ENCODE data around the gene ZNF697.

ZNF697 gene

GRCh38 chr1:119683893-119684292, 35.8 kb upstream of the ZNF697 start:
- no peak overlapping the region for H3K4me3 ChIP-seq (replicated peaks; ENCODE audit: low read depth, low read length)
- no peak for DNase-seq (ENCODE audit: low read depth)
- TF ChIP-seq, protein P1, sequence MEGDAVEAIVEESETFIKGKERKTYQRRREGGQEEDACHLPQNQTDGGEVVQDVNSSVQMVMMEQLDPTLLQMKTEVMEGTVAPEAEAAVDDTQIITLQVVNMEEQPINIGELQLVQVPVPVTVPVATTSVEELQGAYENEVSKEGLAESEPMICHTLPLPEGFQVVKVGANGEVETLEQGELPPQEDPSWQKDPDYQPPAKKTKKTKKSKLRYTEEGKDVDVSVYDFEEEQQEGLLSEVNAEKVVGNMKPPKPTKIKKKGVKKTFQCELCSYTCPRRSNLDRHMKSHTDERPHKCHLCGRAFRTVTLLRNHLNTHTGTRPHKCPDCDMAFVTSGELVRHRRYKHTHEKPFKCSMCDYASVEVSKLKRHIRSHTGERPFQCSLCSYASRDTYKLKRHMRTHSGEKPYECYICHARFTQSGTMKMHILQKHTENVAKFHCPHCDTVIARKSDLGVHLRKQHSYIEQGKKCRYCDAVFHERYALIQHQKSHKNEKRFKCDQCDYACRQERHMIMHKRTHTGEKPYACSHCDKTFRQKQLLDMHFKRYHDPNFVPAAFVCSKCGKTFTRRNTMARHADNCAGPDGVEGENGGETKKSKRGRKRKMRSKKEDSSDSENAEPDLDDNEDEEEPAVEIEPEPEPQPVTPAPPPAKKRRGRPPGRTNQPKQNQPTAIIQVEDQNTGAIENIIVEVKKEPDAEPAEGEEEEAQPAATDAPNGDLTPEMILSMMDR (IDR thresholded peaks at IDR 0.05; ENCODE audit: low read length, missing control alignments) = no peak

GRCh38 chr1:119682141-119682540, 34.1 kb upstream of the ZNF697 start:
- H3K4me3 ChIP-seq (replicated peaks; ENCODE audit: low read depth, low read length) = no peak overlapping the region
- TF ChIP-seq, protein P1 (IDR thresholded peaks at IDR 0.05; ENCODE audit: low read length, missing control alignments) = no peak
- no peak for DNase-seq (ENCODE audit: low read depth)

DNA sequence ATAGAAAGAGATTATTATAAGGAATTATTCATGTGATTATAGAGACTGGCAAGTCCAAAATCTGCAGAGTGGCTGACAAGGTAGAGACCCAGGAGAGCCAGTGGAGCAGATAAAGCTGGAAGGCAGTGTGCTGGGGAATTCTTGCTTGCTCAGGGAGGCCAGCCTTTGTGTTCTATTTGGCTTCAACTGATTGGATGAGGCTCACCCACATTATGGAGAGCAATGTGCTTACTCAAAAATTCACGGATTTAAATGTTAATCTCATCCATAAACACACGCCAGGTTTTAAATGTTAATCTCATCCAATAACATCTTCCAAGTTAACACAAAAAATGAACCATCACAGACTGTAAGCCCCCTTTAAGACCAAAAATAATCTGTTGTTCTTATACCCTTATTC, 33.5 kb upstream of the ZNF697 start:
- no peak for DNase-seq (ENCODE audit: low read depth)
- H3K4me3 ChIP-seq (replicated peaks; ENCODE audit: low read depth, low read length) = no peak overlapping the region
- TF ChIP-seq, protein P1 (IDR thresholded peaks at IDR 0.05; ENCODE audit: low read length, missing control alignments) = no peak

- TF ChIP-seq, protein P1 (IDR thresholded peaks at IDR 0.05; ENCODE audit: low read length, missing control alignments) = no peak
- H3K4me3 ChIP-seq (replicated peaks; ENCODE audit: low read depth, low read length) = no peak overlapping the region
- no peak for DNase-seq (ENCODE audit: low read depth)
These were observed 32.7 kb upstream of the ZNF697 start for GRCh38 chr1:119680723-119681122.

DNA sequence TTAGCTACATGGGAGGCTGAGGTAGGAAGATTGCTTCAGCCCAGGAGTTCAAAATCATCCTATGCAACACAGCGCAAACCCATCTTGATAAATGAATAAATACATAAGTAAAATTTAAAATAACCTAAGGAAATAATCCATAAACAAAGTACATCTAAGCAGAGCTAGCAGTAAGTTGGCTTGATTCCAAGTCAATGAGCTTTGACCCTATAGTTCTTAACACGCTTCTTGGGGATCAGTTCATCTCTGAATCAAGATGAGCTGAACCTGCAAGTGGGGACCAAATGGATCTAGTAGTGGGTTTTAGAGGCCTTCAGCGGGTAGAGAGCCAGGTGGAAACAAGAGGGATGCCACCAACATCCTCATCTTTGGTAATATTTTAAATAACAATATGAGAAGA, 32.1 kb upstream of the ZNF697 start:
- TF ChIP-seq, protein P1 (IDR thresholded peaks at IDR 0.05; ENCODE audit: low read length, missing control alignments) = no peak
- no peak for DNase-seq (ENCODE audit: low read depth)
- no peak overlapping the region for H3K4me3 ChIP-seq (replicated peaks; ENCODE audit: low read depth, low read length)

DNA sequence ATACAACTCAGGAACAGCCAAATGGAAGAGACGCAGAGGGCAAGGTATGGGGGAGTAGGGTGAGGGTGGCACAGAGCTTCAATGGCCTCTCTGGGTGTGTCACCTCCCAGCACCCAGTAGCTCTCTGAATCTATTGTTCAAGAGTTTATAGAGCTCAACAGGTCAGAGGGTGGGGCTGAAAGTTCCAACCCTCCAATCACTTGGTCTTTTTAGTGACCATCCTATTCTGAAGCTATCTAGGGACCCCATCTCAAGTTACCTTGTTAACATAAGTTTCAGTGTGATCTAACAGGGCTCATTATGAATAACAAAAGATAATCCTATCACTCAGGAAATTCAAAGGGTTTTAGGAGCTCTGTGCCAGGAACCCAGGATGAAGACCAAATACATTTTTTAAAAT, 31.2 kb upstream of the ZNF697 start:
- H3K4me3 ChIP-seq (replicated peaks; ENCODE audit: low read depth, low read length) = no peak overlapping the region
- TF ChIP-seq, protein P1 (IDR thresholded peaks at IDR 0.05; ENCODE audit: low read length, missing control alignments) = no peak

DNA sequence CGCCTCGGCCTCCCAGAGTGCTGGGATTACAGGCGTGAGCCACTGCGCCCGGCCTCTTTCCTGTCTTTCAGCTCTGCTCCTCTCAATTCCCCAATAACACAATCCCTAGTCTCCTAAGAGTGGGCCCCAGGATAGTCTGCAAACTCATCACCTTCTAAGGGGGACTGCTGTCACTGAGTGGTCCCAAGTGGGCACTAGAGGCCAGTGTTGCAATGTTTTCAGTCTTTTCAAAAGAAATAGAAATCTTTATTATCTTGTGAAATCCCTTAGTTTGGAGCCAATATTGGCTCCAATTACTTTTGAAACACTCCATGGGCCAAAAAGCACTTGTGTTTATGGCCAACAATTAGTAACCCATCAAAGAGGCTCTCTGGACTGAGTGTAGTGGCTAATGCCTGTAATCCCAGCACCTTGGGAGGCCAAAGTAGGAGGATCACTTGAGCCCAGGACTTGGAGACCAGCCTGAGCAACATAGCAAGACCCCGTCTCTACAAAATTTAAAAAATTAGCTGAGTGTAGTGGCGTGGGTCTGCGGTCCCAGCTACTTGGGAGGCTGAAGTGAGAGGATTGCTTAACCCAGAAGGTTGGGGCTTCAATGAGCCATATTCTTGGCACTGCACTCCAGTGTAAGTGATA, 28.6 kb upstream of the ZNF697 start:
- TF ChIP-seq, protein P1 (IDR thresholded peaks at IDR 0.05; ENCODE audit: low read length, missing control alignments) = peak; percentile 5
- no peak for DNase-seq (ENCODE audit: low read depth)
- H3K4me3 ChIP-seq (replicated peaks; ENCODE audit: low read depth, low read length) = no peak overlapping the region

More for the DNA sequence above, 31.2 kb upstream of the ZNF697 start:
- DNase-seq (ENCODE audit: low read depth) = no peak

Data from fibroblast of pulmonary artery (primary cell).